ENCODE measurements around the gene FUT7. TPM values are rescaled to one million over a fixed set of nuclear protein-coding genes. Genes with fewer than 3 reads are reported as not detected.

Gene FUT7
- total RNA-seq, 1 donor, result not detected

- no peak within 1 kb of the TSS for H2AFZ ChIP-seq (ENCODE audit: low read length)
- H3K27me3 ChIP-seq (ENCODE audit: insufficient read depth, low read length), result no peaks in the 10 kb centered on the region
- peak within 1 kb of the TSS; percentile 64 for H3K4me2 ChIP-seq (ENCODE audit: insufficient read depth, low read length)
- H3K4me1 ChIP-seq (ENCODE audit: insufficient read depth, low read length), result peaks cover 47% of the 10 kb centered on the region
- H3K9me3 ChIP-seq (ENCODE audit: low read depth, low read length), result no peaks in the 10 kb centered on the region
- peaks cover 10% of the 10 kb centered on the region for H3K79me2 ChIP-seq (ENCODE audit: insufficient read depth, low read length)
- no peak for TF ChIP-seq CTCF (IDR thresholded peaks at IDR 0.05; ENCODE audit: extremely low read depth, low read depth, low read length)
- peak within 1 kb of the TSS; percentile 27 for H3K4me3 ChIP-seq (ENCODE audit: insufficient read depth, low read length)
- no peak for DNase-seq (ENCODE audit: insufficient read length, low spot score, missing footprints)
- H3K36me3 ChIP-seq (ENCODE audit: insufficient read depth, low read length), result no peaks in the 10 kb centered on the region
- H4K20me1 ChIP-seq (ENCODE audit: insufficient read depth, low read length), result peaks cover 2% of the 10 kb centered on the region
- H3K27ac ChIP-seq (ENCODE audit: low read depth, low read length), result no peak within 1 kb of the TSS
These were observed 35.3 kb downstream of the FUT7 start, which contains the start of gene CLIC3 for GRCh38 chr9:136996361-136997292. Gene CLIC3, minus strand, starts transcription at chr9:136996568. Its CDS starts 25 bp downstream, at chr9:136996543.

GRCh38 chr9:136995772-136996311, 36.0 kb downstream of the FUT7 start:
- no peak for TF ChIP-seq CTCF (IDR thresholded peaks at IDR 0.05; ENCODE audit: extremely low read depth, low read depth, low read length)
- DNase-seq (ENCODE audit: insufficient read length, low spot score, missing footprints), result peak; percentile 99
- Histone ChIP-seq H3K4me2 (ENCODE audit: insufficient read depth, low read length) (peak overlapping the region; percentile 64), H3K9me3 (ENCODE audit: low read depth, low read length) (no peaks in the 10 kb centered on the region), H3K36me3 (ENCODE audit: insufficient read depth, low read length) (no peaks in the 10 kb centered on the region), H3K27me3 (ENCODE audit: insufficient read depth, low read length) (no peaks in the 10 kb centered on the region), H3K4me3 (ENCODE audit: insufficient read depth, low read length) (peak overlapping the region; percentile 27), H3K27ac (ENCODE audit: low read depth, low read length) (no peak overlapping the region), H3K4me1 (ENCODE audit: insufficient read depth, low read length) (peaks cover 44% of the 10 kb centered on the region), H4K20me1 (ENCODE audit: insufficient read depth, low read length) (peaks cover 2% of the 10 kb centered on the region), H2AFZ (ENCODE audit: low read length) (no peak overlapping the region), H3K79me2 (ENCODE audit: insufficient read depth, low read length) (peaks cover 10% of the 10 kb centered on the region)

GRCh38 chr9:136995362-136995761, 36.5 kb downstream of the FUT7 start:
- Histone ChIP-seq H3K9me3 (ENCODE audit: low read depth, low read length) (no peaks in the 10 kb centered on the region), H3K36me3 (ENCODE audit: insufficient read depth, low read length) (no peaks in the 10 kb centered on the region), H3K4me2 (ENCODE audit: insufficient read depth, low read length) (peak overlapping the region; percentile 64), H3K4me1 (ENCODE audit: insufficient read depth, low read length) (peaks cover 40% of the 10 kb centered on the region), H3K79me2 (ENCODE audit: insufficient read depth, low read length) (peaks cover 10% of the 10 kb centered on the region), H2AFZ (ENCODE audit: low read length) (no peak overlapping the region), H3K27ac (ENCODE audit: low read depth, low read length) (no peak overlapping the region), H3K27me3 (ENCODE audit: insufficient read depth, low read length) (no peaks in the 10 kb centered on the region), H3K4me3 (ENCODE audit: insufficient read depth, low read length) (no peak overlapping the region), H4K20me1 (ENCODE audit: insufficient read depth, low read length) (peaks cover 2% of the 10 kb centered on the region)
- TF ChIP-seq CTCF (IDR thresholded peaks at IDR 0.05; ENCODE audit: extremely low read depth, low read depth, low read length), result no peak
- no peak for DNase-seq (ENCODE audit: insufficient read length, low spot score, missing footprints)

GRCh38 chr9:136994888-136995230, 37.0 kb downstream of the FUT7 start:
- Histone ChIP-seq H3K9me3 (ENCODE audit: low read depth, low read length) (no peaks in the 10 kb centered on the region), H4K20me1 (ENCODE audit: insufficient read depth, low read length) (peaks cover 2% of the 10 kb centered on the region), H2AFZ (ENCODE audit: low read length) (no peak overlapping the region), H3K4me2 (ENCODE audit: insufficient read depth, low read length) (no peak overlapping the region), H3K36me3 (ENCODE audit: insufficient read depth, low read length) (no peaks in the 10 kb centered on the region), H3K27me3 (ENCODE audit: insufficient read depth, low read length) (no peaks in the 10 kb centered on the region), H3K27ac (ENCODE audit: low read depth, low read length) (no peak overlapping the region), H3K79me2 (ENCODE audit: insufficient read depth, low read length) (peaks cover 10% of the 10 kb centered on the region), H3K4me1 (ENCODE audit: insufficient read depth, low read length) (peaks cover 35% of the 10 kb centered on the region), H3K4me3 (ENCODE audit: insufficient read depth, low read length) (no peak overlapping the region)
- TF ChIP-seq CTCF (IDR thresholded peaks at IDR 0.05; ENCODE audit: extremely low read depth, low read depth, low read length), result no peak
- DNase-seq (ENCODE audit: insufficient read length, low spot score, missing footprints), result no peak

Measured in osteoblast (primary cell).